Measurements from ENCODE around the gene BRSK2. TPM values are rescaled to one million over a fixed set of nuclear protein-coding genes. Genes with fewer than 3 reads are reported as not detected.
"Not testable (repeated sequence)": the region's sequence is repeated elsewhere in the genome, so short reads cannot be mapped to it uniquely, and the experiment has no call there.

BRSK2 gene
- total RNA-seq, 1 donor from 2014 or later, result not detected

GRCh38 chr11:1344056-1344635 lies 45.6 kb upstream of the BRSK2 start:
- no peak for TF ChIP-seq CTCF (IDR thresholded peaks at IDR 0.05; ENCODE audit: insufficient read depth, low read length, severe bottlenecking)
- Histone ChIP-seq H3K27me3 (ENCODE audit: control insufficient read depth, insufficient read depth, low read length) (peaks cover 1% of the 10 kb centered on the region), H3K36me3 (ENCODE audit: control insufficient read depth, insufficient read depth, low read length) (no peaks in the 10 kb centered on the region), H3K4me3 (ENCODE audit: low read depth, low read length) (no peak overlapping the region)
- DNase-seq (ENCODE audit: low read depth) (no peak), FAIRE-seq (no peak)

- Histone ChIP-seq H3K36me3 (ENCODE audit: control insufficient read depth, insufficient read depth, low read length) (no peaks in the 10 kb centered on the region), H3K27me3 (ENCODE audit: control insufficient read depth, insufficient read depth, low read length) (peaks cover 1% of the 10 kb centered on the region), H3K4me3 (ENCODE audit: low read depth, low read length) (no peak overlapping the region)
- FAIRE-seq, result no peak
- TF ChIP-seq CTCF (IDR thresholded peaks at IDR 0.05; ENCODE audit: insufficient read depth, low read length, severe bottlenecking), result no peak
- no peak for DNase-seq (ENCODE audit: low read depth)
These were observed 43.8 kb upstream of the BRSK2 start for GRCh38 chr11:1345737-1346513.

- Histone ChIP-seq H3K27me3 (ENCODE audit: control insufficient read depth, insufficient read depth, low read length) (peaks cover 1% of the 10 kb centered on the region), H3K4me3 (ENCODE audit: low read depth, low read length) (no peak overlapping the region), H3K36me3 (ENCODE audit: control insufficient read depth, insufficient read depth, low read length) (no peaks in the 10 kb centered on the region)
- FAIRE-seq, result no peak
- DNase-seq (ENCODE audit: low read depth), result no peak
- TF ChIP-seq CTCF (IDR thresholded peaks at IDR 0.05; ENCODE audit: insufficient read depth, low read length, severe bottlenecking), result no peak
These were observed 42.9 kb upstream of the BRSK2 start for GRCh38 chr11:1346669-1347390.

GRCh38 chr11:1347411-1347999 lies 42.2 kb upstream of the BRSK2 start:
- not testable (repeated sequence) for FAIRE-seq; H3K27me3 ChIP-seq (ENCODE audit: control insufficient read depth, insufficient read depth, low read length); H3K4me3 ChIP-seq (ENCODE audit: low read depth, low read length); H3K36me3 ChIP-seq (ENCODE audit: control insufficient read depth, insufficient read depth, low read length); DNase-seq (ENCODE audit: low read depth)

- FAIRE-seq (no peak), DNase-seq (ENCODE audit: low read depth) (no peak)
- Histone ChIP-seq H3K36me3 (ENCODE audit: control insufficient read depth, insufficient read depth, low read length) (no peaks in the 10 kb centered on the region), H3K27me3 (ENCODE audit: control insufficient read depth, insufficient read depth, low read length) (peaks cover 1% of the 10 kb centered on the region), H3K4me3 (ENCODE audit: low read depth, low read length) (no peak overlapping the region)
- no peak for TF ChIP-seq CTCF (IDR thresholded peaks at IDR 0.05; ENCODE audit: insufficient read depth, low read length, severe bottlenecking)
These were observed 41.5 kb upstream of the BRSK2 start for GRCh38 chr11:1348146-1348795.
